GM21381 (cell line): ENCODE results near the gene CEP164.

Experiments used
- ATAC-seq: cut with Tn5 transposase; IDR thresholded peaks from one replicate; pipeline ENCODE4 v1.9.1; 2021; ENCODE audit warnings: mild to moderate bottlenecking, moderate library complexity; ENCODE audit not compliant: unreplicated experiment

CEP164 gene

GRCh38 chr11:117356126-117356890, 28.7 kb downstream of the CEP164 start:
- no peak for ATAC-seq

GRCh38 chr11:117361432-117361831, 33.8 kb downstream of the CEP164 start:
- no peak for ATAC-seq

DNA sequence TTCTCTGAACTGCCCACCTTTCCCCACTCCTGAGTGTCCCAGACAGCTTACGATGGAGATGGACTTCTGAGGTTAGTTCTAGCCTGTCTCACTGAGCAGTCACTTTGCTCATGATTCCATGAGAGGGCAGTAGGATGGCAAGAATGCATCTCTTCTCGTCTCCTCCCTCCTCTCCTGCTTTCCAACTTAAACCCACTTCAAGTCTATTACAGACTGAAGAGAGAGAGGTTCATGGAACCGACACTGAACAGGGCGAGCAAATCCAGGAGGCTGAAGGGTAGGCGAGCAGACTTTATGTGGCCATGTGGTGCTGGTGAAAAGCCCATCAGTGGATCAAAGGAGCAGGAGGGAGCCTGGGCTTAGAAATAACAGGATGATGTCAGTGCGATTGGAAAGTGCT, 38.6 kb downstream of the CEP164 start:
- no peak for ATAC-seq

GRCh38 chr11:117366875-117367274, 39.2 kb downstream of the CEP164 start:
- ATAC-seq, result no peak

DNA sequence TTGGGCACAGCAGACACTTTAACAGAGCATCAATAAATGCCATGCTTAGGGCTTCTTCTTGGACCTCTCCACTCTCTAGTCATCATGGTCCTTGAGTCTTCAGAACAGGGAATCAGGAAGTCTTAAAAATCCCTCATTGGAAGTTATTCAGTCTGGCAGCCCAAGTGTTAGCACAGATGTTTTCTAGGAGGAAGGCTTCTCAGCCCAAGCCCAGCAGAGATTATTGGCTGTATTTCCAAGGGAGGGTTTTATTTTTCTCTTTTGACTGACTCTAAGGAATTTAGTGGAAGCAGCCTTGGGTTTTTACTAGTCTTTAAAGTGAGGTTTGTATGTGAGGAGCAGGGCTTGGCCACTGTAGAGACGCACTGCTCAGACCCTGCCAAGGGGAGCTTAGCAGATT, 41.9 kb downstream of the CEP164 start:
- ATAC-seq, result no peak

DNA sequence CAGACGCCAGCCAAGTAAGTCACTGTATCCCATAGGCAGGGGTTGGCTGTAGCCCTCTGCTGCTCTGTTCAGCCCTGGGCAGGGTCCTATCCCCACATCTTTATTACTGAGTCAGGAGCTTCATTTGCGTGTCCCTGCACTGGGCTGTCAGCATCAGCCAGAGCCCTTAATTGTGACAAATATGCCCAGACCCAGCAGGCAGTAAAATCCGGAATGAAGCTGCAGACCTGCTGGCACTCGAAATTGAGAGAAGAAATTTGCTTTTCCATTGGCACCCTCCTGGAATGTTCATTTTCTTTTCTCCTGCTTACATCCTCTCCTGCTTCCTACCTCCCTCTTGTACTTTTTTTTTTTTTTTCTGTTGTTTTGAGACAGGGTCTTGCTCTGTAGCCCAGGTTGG, 43.8 kb downstream of the CEP164 start:
- ATAC-seq, result no peak

GRCh38 chr11:117374316-117375055, 46.8 kb downstream of the CEP164 start:
- ATAC-seq, result no peak

DNA sequence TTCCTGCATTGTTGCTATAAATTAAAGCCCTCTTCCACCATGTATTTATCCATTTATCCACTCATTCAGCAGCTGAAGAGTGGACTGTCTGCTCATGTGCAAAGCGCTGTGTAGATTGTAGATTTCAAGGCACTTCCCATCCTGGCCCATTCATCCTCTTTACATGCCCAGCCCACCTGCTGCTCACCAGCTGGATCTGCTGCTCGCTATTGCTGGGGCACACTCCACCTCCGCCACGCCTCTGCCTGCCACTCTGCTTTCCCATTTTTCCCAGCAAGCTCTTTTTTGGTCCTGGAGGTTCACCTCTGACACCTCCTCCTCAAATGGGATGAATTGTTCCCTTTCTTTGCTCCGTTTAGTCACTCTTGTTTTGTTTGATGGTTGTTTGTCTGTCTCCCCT, 48.3 kb downstream of the CEP164 start:
- ATAC-seq, result no peak

DNA sequence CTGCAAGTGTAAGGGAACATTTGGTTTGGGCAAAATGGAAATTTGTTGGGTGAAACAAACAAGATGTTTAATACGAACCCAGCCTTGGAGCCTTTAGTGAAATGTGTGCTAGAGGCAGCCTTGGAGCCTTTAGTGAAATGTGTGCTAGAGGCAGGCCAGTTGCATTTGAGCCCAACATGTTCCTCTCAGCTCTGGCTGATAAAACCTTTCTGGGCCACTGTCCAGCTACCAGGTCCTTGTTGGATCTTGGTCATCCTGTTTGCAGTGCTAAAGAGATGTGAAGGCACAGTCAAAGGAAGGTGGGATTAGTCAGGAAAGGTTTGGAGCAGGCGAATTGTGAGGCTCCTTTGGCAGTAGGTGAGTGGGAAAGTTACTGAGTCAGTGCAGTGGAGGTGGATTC, 48.9 kb downstream of the CEP164 start:
- ATAC-seq, result no peak

- no peak for ATAC-seq
These were observed 51.6 kb downstream of the CEP164 start for GRCh38 chr11:117378976-117379865.

GRCh38 chr11:117380676-117381075, 53.0 kb downstream of the CEP164 start:
- ATAC-seq, result no peak

DNA sequence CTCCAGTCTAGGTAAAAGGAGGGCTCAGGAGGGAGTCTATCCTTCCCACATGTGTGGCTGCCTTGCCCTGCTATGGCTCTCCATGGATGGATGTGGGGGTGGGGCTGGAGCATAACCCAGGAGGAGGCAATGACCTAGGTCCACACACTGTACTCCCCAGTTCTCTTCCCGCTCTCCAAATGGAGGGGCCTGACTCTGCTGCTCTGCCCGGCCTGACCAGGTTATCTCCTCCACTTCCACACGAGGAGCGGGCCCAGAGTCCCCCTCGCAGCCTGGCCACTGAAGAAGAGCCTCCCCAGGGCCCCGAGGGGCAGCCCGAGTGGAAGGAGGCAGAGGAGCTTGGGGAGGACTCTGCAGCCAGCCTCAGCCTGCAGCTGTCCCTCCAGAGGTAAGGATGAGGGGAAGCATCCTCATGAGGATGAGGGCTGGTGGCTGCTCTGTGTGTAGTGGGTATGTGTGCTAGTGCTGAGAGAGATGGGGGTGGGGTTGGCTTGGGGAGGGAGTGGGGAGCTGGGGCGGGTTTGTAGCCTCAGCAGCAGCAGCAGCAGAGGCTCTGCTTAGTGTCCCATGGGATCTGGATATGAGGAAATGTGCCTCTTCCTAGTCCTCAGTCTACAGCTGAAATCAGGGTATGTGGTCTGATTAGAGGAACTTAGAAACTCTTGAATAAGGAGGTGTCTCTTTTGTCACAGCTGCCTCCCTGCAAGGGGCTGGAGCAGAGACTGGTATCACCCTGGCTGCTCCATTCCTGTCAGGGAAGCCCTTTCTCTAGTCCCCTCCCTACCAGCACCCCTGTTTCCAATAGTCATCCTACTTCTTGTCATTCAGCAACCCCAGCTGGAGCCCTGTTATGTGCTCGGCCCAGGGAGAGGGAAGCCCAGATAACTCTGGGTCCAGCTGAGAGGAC, 54.1 kb downstream of the CEP164 start:
- ATAC-seq, result no peak

- no peak for ATAC-seq
These were observed 55.1 kb downstream of the CEP164 start for GRCh38 chr11:117382746-117383145.

DNA sequence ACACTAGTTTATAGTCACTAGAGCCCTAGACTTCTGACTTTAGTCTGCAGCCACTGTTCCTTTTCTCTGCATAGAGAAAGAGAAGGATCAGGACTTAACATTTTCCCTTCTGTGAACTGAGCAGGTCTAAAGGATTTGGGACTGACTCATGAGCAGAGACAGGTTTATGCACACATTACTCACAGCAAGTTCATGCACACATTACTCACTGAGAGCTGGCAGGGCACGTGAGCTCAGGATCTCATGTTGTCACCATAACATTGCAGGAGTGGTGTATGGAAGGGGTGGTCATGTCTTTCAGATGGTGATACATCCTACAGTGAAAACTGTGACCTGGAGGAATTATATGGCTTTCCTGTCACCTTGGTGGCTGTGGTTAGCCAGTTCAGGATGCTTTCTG, 56.4 kb downstream of the CEP164 start:
- ATAC-seq, result no peak

DNA sequence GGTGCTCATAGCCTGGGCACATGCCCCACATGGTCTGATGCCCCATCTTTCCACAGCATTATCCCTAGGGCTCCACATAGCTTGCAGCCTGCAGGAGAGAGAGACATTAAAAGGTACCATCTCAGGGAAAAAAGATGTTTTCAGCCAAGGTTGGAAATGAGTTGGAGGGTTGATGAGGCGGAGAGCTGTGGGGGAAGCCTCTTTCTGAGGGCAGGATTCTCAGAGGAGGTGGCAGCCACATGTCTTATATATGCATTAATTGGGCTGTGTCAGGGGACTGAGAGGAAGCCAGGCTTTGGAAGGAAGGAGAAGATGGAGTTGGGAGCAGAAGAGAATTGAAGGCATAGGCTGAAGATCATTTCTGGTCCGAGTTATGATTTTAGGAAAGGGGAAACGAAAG, 57.8 kb downstream of the CEP164 start:
- ATAC-seq, result no peak

- ATAC-seq, result no peak
These were observed 58.3 kb downstream of the CEP164 start for GRCh38 chr11:117385906-117386305.

GRCh38 chr11:117387992-117388755, 60.5 kb downstream of the CEP164 start:
- ATAC-seq, result no peak

DNA sequence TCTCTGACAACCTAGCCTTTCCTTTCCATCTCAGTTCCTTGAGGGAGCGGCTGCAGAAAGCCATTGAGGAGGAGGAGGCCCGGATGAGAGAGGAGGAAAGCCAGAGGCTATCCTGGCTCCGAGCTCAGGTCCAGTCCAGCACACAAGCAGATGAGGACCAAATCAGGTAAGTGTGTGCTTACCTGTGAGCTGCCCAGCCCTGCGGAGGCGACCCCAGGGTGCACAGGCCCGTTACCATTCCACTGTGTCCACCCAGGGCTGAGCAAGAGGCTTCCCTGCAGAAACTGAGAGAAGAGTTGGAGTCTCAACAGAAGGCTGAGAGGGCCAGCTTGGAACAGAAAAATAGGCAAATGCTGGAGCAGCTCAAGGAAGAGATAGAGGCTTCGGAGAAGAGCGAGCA, 63.1 kb downstream of the CEP164 start:
- ATAC-seq, result no peak

- ATAC-seq, result no peak
These were observed 63.5 kb downstream of the CEP164 start for GRCh38 chr11:117391181-117391580.
